ENCODE results near the gene TCF25.

The TCF25 gene

DNA sequence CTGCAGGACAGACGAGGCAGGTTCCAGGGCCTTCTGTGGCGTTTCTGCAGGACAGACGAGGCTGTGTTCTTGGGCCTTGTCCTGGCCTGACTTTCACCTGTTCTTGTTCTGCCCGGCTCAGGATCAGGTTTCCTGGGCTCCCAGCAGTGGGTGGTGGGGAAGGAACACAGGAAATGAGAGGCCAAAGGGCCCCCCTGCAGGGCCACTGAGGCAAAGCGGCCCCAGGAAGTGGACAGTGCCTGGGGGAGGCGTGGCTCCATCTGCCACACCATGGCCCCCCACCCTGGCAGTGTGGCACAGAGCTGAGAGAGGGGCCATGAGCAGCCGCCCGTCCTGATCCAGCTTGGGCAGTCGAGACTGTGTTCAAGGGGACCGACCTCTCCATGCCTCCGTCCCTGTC is 24.4 kb upstream of the TCF25 start:
- H3K4me3 ChIP-seq (replicated peaks; ENCODE audit: low read depth, low read length): no peak overlapping the region
- TF ChIP-seq, protein P1, sequence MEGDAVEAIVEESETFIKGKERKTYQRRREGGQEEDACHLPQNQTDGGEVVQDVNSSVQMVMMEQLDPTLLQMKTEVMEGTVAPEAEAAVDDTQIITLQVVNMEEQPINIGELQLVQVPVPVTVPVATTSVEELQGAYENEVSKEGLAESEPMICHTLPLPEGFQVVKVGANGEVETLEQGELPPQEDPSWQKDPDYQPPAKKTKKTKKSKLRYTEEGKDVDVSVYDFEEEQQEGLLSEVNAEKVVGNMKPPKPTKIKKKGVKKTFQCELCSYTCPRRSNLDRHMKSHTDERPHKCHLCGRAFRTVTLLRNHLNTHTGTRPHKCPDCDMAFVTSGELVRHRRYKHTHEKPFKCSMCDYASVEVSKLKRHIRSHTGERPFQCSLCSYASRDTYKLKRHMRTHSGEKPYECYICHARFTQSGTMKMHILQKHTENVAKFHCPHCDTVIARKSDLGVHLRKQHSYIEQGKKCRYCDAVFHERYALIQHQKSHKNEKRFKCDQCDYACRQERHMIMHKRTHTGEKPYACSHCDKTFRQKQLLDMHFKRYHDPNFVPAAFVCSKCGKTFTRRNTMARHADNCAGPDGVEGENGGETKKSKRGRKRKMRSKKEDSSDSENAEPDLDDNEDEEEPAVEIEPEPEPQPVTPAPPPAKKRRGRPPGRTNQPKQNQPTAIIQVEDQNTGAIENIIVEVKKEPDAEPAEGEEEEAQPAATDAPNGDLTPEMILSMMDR (IDR thresholded peaks at IDR 0.05; ENCODE audit: low read depth, low read length, missing control alignments): no peak
- DNase-seq (ENCODE audit: extremely low read depth, low read depth): no peak

DNA sequence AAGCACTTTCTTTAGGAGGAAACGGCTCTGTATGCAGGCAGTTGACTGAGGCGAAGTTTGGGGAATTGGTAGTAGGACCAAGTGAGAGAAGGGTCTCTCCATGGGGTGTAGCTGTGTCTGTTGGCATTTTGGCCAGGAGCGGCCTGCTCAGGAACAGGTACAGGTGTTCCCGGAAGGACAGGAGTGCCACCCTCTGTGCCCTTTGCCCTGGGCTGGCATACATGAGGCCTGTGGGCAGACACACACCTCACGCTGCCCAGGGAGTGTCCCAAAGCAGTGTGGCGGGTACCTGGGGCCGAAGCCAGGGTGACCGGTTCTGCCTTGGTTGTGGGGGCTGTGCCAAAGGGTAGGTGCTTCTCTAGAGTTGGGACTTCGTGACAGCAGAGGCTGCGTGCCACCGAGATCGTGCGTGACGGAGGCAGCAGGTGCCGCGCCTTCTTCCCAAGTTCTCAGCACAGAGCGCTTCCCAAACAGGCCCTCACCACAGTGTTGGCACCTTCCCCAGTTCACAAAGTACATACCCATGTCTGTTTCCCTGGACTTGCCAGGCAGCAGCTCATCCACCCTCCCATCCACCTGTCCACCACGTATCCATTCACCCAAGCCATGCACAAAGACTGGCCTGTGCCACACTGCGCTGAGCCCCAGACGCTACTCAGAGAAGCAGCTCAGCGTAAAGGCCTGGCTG is 19.9 kb upstream of the TCF25 start:
- no peak for DNase-seq (ENCODE audit: extremely low read depth, low read depth)
- H3K4me3 ChIP-seq (replicated peaks; ENCODE audit: low read depth, low read length): no peak overlapping the region
- TF ChIP-seq, protein P1 (IDR thresholded peaks at IDR 0.05; ENCODE audit: low read depth, low read length, missing control alignments): no peak

- TF ChIP-seq, protein P1 (IDR thresholded peaks at IDR 0.05; ENCODE audit: low read depth, low read length, missing control alignments): no peak
- no peak for DNase-seq (ENCODE audit: extremely low read depth, low read depth)
- H3K4me3 ChIP-seq (replicated peaks; ENCODE audit: low read depth, low read length): no peak overlapping the region
Observed at GRCh38 chr16:89855301-89855945, 18.0 kb upstream of the TCF25 start.

GRCh38 chr16:89855986-89856385 is 17.4 kb upstream of the TCF25 start:
- DNase-seq (ENCODE audit: extremely low read depth, low read depth): no peak
- TF ChIP-seq, protein P1 (IDR thresholded peaks at IDR 0.05; ENCODE audit: low read depth, low read length, missing control alignments): no peak
- no peak overlapping the region for H3K4me3 ChIP-seq (replicated peaks; ENCODE audit: low read depth, low read length)

DNA sequence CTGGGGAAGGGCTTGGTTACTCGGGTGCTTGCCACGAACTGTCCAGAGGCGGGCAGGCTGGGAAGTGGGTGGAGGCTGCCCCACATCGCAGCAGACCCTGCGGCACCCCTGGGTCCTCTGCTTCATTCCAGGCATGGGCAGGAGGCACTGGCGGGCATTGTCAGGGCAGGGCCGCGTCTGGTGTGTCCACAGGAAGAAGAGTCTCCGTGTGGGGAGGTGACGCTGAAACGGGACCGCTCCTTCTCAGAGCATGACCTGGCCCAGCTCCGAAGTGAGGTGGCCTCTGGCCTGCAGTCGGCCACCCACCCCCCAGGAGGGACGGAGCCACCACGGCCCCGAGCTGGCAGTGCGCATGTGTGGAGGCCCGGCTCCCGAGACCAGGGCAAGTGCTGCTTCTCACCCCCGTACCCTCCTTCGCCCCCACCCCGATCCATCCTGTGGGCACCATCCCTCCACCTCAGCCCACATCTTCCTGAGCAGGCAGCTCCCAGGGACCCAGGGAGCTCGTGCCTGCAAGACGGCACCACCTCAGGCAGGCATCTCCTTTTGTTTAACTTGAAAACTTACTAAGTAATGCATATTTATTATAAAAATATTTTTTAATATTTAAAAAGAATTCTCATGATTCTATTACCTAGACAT is 14.3 kb upstream of the TCF25 start:
- TF ChIP-seq, protein P1 (IDR thresholded peaks at IDR 0.05; ENCODE audit: low read depth, low read length, missing control alignments): no peak
- no peak for DNase-seq (ENCODE audit: extremely low read depth, low read depth)
- H3K4me3 ChIP-seq (replicated peaks; ENCODE audit: low read depth, low read length): no peak overlapping the region

DNA sequence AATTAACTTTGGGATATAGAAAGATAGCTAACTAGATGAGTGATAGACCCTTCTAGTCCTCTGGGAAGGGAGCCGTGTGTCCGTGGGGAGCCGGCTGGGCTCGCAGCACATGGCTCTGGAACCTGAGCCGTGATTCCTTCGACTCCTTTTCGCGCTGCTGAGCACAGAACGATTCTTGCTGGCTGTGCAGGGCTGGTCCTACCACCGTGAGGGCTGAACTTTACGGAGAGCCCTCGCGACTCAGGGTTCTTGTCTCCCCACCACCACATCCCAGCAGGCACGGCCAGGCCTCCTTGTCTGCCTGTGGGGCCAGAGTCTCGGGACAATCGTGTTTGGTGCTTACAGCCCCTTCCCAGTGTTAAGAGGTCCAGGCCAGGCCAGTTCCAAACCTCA is 13.8 kb upstream of the TCF25 start:
- TF ChIP-seq, protein P1 (IDR thresholded peaks at IDR 0.05; ENCODE audit: low read depth, low read length, missing control alignments): no peak
- no peak for DNase-seq (ENCODE audit: extremely low read depth, low read depth)

More for the DNA sequence above, 13.8 kb upstream of the TCF25 start:
- H3K4me3 ChIP-seq (replicated peaks; ENCODE audit: low read depth, low read length): no peak overlapping the region
